HG02759 (cell line): ENCODE data around the gene RFX6.
"Not testable (repeated sequence)": the region's sequence is repeated elsewhere in the genome, so short reads cannot be mapped to it uniquely, and the experiment has no call there.

Source experiments
- ATAC-seq: cut with Tn5 transposase; IDR thresholded peaks from one replicate; pipeline ENCODE4 v1.9.1; 2021; ENCODE audit warnings: mild to moderate bottlenecking, moderate library complexity; ENCODE audit not compliant: unreplicated experiment

Gene RFX6, protein sequence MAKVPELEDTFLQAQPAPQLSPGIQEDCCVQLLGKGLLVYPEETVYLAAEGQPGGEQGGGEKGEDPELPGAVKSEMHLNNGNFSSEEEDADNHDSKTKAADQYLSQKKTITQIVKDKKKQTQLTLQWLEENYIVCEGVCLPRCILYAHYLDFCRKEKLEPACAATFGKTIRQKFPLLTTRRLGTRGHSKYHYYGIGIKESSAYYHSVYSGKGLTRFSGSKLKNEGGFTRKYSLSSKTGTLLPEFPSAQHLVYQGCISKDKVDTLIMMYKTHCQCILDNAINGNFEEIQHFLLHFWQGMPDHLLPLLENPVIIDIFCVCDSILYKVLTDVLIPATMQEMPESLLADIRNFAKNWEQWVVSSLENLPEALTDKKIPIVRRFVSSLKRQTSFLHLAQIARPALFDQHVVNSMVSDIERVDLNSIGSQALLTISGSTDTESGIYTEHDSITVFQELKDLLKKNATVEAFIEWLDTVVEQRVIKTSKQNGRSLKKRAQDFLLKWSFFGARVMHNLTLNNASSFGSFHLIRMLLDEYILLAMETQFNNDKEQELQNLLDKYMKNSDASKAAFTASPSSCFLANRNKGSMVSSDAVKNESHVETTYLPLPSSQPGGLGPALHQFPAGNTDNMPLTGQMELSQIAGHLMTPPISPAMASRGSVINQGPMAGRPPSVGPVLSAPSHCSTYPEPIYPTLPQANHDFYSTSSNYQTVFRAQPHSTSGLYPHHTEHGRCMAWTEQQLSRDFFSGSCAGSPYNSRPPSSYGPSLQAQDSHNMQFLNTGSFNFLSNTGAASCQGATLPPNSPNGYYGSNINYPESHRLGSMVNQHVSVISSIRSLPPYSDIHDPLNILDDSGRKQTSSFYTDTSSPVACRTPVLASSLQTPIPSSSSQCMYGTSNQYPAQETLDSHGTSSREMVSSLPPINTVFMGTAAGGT

DNA sequence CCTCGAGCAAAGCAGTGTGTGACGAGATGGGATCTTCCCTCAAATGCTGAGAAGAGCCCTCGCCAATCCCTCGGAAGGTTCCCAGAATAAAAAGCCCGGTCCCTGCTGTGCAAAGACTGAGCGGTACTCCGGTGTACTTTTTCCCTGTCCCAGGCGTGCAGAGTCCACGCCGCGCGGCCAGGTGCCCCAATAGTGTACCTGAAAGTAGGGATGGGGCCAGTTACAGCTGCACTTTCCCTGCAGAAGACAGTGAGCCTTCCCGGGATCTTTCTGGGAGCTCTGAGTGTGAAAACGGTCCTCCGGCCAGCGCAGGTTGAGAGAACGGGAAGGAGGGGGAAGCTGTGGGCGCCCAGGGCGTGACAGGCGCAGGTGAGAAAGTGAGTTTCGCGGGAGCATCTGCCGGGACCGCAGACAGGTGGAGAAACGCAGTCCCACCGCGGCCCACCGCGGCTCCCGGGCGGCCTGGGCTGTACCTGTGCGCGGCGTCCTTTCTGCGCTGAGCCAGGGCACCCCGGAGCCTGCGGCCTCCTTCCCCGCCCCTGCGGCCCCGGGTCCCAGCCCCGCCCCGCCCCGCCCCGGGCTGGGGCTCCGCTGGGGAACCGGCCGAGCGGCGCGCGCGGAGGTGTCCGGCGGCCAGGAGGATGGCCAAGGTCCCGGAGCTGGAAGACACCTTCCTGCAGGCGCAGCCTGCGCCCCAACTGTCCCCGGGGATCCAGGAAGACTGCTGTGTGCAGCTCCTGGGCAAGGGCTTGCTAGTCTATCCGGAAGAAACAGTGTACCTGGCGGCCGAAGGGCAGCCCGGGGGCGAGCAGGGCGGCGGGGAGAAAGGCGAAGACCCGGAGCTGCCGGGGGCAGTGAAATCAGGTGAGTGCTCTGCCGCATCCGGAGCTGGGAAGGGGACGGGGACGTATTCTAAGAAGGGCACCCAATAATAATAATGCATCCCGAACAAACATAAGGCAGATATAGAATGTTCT, at the start of gene RFX6:
Gene RFX6, plus strand, starts transcription at position 608 of the 977 bp plus-strand sequence. Its CDS starts 34 bp downstream, at position 642.
- ATAC-seq, result peak; percentile 46

DNA sequence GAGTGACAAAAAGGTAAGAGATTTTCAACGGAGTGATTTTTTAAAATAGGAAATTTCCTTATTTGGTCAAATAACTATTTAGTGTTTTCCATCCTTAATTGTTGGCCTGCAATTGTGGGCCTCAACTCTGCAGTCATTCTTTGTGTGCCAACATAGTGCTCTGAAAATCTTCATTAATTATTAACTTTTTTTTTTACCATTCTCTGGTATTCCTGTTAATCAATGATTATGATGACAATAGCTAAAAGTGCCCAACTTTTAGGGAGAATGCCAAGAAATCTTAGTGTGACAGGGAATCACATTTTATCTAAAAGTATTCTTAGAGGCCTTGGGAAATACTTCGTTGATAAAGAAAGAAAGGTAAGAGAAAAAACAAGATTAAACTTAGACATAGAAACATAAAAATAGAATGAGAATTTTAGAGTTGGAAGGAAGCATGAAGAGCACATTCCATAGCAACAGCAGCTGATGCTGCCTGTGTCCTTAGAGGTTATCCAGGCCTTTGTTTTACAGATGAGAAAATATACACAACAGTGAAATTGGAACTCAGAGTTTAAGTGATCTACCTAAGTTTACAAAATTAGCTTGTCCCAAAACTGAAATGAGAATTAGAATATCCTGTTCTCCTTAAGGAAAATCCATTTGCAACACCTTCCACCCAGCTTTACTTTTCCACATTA, 49.3 kb upstream of the RFX6 start:
- ATAC-seq, result no peak

DNA sequence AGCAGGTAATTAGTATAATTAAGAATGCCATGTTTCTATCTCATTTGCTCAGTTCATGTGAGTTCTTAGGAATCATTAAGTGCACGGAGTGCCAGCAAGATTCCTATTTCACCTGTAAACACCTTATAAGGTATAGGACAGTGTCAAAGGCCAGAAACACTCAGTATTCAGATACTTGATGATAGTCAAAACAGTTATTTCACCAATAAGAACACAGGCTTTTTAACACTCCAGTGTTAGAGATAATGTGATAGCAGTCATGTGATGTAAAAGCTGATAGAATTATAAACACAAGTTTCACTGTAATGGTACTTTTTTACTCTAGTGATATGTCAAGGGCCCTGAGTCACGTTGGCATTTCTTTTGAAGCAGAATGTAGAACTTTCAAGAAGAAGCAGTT, 48.1 kb upstream of the RFX6 start, which contains the start of gene GPRC6A:
Gene GPRC6A, minus strand, starts transcription at position 101 of the 400 bp plus-strand sequence. Its CDS starts 70 bp downstream, at position 31.
- no peak for ATAC-seq

DNA sequence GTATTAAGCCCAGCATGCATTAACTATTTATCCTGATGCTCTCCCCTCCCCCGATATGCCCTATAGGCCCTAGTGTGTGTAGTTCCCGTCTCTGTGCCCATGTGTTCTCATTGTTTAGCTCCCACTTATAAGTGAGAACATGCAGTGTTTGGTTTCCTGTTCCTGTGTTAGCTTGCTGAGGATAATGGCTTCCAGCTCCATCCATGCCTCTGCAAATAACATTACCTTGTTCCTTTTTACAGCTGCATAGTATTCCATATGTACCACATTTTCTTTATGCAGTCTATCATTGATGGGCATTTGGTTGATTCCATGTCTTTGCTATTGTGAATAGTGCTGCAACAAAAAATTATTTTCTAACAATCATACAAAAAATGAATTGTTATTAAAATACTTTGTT, 42.5 kb upstream of the RFX6 start:
- not testable (repeated sequence) for ATAC-seq

DNA sequence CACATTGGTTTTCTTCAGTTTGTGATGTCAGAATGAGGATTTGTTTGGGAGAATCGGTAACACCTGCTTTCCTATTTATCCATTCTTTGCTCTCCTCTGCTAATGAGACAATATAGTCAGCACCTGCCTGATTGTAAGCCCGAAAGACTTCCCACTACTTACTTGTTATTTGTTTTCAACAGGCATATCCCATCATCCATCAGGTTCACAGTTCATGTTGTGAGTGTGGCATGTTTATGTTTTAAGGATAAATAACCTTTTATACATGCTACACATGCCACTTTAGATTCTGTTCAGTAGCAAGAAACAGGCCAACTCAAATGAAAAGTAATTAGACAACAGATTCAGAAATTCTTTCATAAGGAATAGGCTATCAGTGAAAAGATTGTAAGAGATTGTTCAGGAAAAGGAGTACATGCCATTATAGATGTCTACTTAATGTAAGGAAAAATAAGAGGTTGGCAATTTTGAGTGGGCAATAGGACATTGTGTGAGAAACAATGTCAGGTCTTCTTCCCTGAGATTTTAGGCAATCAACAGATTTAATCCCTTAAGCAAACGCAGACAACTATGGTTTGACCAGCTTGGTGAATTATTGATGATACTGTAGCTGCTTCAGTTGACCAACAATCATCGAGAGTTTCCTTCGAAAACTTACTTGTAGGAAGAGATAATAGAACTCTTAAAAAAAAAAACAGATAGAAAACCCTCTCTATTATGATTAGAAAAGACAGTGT, 40.3 kb upstream of the RFX6 start:
- no peak for ATAC-seq

DNA sequence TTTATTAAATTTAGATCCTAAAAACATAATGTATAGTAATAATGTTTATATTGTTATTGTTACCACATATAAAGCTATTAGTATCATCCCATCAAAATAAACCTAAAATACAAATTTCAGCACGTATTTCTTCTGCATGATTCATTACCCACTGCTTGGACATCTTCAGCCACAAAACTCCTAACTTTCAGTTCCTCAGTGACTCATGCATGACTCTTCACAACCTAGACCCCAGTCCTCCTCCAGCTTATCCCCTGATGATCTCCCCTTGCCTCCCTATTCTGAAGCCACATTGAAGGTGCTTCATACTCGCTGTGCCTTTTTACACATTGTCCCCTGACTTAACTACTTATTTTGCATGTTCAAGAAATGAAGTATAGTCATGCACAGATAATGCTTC, 37.0 kb upstream of the RFX6 start:
- ATAC-seq, result no peak

DNA sequence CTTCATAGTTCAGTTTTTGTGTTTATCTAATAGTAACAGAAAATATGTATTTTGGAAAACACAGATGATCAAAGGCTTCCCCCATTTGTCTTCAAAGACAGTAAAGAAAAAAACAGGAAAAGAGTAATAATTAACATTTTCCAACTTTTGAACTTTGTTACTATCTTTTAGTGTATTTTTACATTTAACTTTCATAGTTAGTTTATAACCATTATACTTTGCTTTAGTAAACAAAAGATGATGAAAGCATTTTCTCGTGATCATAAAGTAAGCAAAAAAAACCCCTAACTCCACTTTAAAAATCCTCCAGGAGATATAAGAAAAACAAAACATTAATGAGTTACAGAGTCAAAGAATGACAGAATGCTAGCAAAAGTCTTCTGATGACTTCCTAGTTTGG, 34.6 kb upstream of the RFX6 start:
- ATAC-seq, result no peak

DNA sequence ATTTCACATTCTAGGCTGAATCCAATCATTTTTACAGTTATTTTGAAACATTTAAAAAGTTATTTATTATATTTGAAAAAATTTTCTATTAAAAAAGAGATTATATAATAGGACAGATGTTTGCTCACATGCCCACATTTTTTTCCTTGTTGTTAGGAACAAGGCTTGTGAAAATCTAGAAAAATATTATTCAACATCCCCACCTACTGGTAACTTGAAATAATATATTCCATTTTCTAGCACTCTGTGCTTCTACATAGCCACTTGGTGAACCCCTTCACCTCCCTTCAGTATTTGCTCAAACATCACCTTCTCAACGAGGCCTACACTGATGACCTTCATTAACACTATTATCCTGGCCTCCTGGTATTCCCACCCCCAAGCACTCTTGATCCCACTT, 29.8 kb upstream of the RFX6 start:
- no peak for ATAC-seq

DNA sequence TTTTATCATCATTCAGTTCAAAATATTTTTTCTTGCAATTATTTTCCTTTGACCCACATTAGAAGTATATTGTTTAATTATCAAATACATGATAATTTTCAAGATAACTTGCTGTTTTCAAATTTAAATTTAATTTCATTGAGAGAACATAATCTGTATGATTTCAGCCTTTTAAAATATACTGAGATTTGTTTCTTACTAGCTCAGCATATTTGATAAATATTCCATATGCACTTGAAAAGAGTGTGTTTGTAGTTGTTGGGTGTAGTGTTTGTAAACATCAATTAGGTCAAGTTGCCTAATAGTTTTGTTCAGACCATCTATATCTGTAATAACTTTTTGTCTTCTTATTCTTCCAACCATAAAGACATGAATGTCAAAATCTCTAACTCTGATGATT, 19.0 kb upstream of the RFX6 start:
- ATAC-seq, result no peak

DNA sequence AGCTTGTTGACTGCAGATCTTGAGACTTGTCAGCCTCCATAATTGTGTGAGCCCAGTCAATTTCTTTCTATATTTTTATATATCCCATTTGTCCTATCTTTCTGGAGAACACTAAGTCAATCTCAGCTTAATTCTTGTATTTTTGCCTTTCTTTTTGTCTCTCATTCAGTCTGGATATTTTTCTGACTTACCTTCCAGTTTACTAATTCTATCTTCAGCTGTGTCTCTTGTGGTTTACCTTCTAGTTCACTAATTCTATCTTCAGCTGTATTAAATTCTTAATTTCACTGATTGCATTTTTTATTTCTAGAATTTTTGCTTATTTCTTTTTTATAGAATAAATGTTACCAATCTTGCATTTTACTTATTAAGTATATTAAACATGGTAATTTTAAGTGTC, 17.8 kb upstream of the RFX6 start:
- no peak for ATAC-seq

DNA sequence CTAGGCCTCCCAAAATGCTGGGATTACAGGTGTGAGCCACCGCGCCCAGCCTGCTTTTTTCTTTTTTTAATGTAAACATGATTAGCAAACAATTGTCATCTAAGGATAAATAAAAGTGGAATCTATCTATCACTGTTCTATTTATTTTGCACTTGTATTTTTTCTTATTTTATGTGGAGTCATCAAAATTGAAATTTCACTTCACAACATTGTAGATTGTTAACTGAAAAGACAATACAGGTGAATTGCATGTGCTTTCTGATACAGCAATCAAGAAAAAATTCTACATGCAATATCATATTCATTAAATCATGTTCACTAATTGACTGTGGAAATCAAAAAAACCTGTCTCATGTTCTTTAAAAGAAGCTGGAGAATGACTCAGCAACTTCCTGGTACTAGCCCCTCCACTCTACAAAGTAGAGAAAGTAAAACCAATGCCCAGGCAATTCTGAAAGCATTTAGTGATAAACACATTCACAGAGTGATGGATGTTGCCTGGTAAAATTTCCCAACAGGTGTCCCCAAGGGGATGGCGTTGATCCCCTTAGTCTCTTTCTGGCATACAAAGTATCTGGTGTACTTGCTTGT, 10.7 kb upstream of the RFX6 start:
- no peak for ATAC-seq

DNA sequence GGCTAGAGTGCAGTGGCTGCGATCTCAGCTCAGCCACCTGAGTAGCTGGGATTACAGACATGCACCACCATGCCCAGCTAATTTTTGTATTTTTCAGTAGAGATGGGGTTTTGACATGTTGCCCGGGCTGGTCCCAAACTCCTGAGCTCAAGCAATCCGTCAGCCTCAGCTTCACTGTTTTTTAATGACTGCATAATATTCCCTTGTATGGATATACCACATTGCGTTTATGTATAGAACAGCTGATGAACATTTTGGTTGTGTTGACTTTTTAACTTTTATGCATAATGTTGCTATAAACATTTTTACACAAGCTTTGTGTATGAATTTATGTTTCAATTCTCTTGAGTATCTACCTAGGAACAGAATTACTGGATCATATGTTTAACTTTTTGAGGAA, 4.3 kb upstream of the RFX6 start:
- ATAC-seq, result no peak

DNA sequence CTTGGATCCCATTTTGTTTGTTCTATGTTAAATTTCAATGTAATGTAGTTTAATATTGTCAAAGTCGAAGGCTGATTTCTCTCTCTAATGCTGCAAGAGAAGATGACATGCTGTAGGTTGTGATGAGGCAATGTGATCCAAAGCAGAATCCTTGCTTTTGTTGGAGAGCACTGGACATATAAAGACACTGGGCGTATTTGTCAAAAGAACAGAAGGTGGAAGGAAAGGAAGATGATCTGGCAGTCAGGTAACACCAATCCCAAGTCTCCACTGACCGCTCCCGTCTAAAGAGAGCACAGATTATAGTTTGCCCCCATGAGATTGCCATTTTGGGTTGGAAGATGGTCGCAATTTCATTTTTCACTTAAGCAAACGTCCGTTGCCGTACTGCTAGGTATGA, 935 bp upstream of the RFX6 start:
- no peak for ATAC-seq

DNA sequence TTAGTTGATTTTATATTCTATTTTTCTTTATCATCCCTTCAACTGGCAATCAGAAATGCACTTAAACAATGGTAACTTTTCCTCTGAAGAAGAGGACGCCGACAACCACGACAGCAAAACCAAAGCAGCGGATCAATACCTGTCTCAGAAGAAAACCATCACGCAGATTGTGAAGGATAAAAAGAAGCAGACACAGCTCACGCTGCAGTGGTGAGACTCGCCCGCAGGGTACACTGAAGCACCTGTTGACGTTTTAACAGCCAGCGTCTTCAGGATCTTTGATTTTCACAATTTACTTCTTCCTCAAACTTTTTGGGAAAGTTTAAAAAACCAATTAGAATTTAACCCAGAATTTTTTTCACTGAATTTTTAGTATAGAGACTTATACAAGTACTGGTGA, 701 bp downstream of the RFX6 start:
- ATAC-seq, result no peak

DNA sequence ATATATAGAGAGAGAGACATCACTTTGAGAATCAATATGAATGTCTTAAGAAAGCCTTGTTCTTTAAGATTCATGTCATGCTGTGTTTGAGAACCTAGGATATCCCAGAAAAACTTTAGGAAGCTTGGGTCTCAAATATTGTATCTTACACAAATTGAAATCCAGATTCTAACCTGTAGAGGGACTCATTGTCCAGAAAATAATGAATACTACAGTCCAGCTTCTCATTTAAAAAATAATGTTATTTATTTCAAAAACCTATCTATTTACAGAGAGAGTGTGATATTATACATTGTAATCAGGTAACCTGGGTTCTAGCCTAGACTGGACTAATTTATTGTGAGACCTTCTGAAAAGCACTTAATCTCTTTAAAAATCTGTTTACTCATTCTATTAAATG, 4.2 kb downstream of the RFX6 start:
- ATAC-seq, result no peak

DNA sequence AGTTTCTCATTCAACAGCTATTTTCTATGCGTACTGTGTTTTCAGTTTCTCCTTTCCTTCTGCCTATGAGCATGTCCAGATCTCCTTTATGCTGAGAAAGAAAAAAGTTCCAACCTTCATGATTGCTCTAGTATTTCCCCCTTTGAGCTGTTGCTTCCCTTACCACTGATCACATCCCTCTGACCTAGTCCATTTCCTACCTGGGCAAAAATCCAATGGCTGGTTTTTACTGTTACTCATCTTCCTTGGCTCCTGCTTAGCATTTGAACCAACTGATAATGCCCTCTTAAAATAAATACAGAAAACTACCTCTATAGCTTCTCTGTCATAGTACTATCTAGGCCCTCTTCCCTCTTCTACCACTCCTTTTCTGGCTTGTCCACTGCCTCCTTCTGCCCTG, 6.0 kb downstream of the RFX6 start:
- ATAC-seq, result no peak

DNA sequence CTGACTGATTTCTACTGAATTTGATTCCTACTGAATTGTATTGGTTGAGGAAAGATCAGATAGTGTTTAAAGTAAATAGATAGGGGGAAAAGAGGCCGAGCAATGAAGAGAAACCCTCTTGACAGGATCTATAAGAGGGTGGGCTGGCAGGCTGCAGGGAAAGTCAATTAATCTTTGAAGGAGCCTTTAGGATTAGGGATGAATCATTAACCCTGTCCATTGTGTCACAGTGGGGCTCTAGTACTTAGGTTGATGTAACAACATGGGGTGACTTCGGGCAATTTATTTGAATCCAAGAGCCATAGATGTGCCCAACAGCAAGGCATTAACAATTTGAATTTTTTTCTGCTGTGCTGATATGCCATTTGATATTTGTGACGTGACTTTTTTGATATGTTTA, 7.5 kb downstream of the RFX6 start:
- ATAC-seq, result no peak

DNA sequence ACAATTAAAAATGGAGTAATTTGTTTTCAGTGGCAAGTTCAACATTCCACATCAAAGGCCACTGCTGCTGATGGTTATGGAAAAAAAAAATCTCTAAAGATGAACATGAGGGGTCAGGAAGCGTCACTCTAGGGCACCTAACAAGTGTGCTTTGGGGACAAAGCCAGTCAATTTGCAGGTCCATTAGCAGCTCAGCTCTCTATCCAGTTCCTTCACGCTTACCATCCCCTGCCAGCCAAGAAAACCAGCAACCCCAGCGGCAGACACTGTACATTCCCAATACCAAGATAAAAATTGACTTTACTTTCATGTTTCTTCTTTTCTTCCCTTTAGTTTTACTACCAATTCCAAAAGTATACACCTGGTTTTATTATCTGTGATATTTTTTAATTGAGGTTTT, 10.1 kb downstream of the RFX6 start:
- ATAC-seq, result no peak

DNA sequence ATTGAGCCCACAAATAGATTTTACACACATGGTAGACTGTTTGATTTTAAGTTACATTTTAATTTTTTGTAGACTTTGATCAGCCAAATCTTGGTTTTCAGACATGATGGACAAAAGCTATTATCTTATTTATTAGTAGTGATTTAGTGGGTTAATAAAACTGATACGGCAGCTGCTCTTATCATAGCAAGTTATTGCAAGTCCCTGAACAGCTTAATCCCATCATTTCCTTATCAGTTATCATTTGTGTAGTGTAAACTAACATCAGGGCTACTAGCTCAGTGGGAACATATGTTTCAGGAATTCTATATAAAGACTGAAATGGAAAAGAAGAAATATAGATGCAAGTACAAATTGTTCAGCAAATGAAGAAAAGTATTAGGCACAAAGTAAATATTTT, 10.9 kb downstream of the RFX6 start:
- ATAC-seq, result no peak
